ENCODE data around the gene COMMD4. TPM values are rescaled to one million over a fixed set of nuclear protein-coding genes. Genes with fewer than 3 reads are reported as not detected.

Gene COMMD4
- total and polyA plus RNA-seq, 2 donors (not counting 1 experiment from before 2014, with no cell fraction given), result 65.9 to 74.9 TPM

- no peak overlapping the region for H3K4me2 ChIP-seq (ENCODE audit: extremely low read depth, insufficient read depth, low read length)
- H3K79me2 ChIP-seq (ENCODE audit: control insufficient read depth, insufficient read depth, low read length), result no peaks in the 10 kb centered on the region
- H3K4me1 ChIP-seq (ENCODE audit: control insufficient read depth, extremely low read depth, insufficient read depth, low read length), result no peaks in the 10 kb centered on the region
- no peaks in the 10 kb centered on the region for H4K20me1 ChIP-seq (ENCODE audit: control insufficient read depth, extremely low read depth, insufficient read depth, low read length)
- TF ChIP-seq EZH2 (IDR thresholded peaks at IDR 0.05; ENCODE audit: low read length, missing control alignments), result no peak
- TF ChIP-seq, protein P1, sequence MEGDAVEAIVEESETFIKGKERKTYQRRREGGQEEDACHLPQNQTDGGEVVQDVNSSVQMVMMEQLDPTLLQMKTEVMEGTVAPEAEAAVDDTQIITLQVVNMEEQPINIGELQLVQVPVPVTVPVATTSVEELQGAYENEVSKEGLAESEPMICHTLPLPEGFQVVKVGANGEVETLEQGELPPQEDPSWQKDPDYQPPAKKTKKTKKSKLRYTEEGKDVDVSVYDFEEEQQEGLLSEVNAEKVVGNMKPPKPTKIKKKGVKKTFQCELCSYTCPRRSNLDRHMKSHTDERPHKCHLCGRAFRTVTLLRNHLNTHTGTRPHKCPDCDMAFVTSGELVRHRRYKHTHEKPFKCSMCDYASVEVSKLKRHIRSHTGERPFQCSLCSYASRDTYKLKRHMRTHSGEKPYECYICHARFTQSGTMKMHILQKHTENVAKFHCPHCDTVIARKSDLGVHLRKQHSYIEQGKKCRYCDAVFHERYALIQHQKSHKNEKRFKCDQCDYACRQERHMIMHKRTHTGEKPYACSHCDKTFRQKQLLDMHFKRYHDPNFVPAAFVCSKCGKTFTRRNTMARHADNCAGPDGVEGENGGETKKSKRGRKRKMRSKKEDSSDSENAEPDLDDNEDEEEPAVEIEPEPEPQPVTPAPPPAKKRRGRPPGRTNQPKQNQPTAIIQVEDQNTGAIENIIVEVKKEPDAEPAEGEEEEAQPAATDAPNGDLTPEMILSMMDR (conservative IDR thresholded peaks at IDR 0.05 in 1 of 2, IDR thresholded peaks at IDR 0.05 in 1 of 2; ENCODE audit: low read depth in 1 of 2, low read length in 2 of 2), result no peak
- H3K27me3 ChIP-seq (ENCODE audit: control insufficient read depth, insufficient read depth, low read length), result no peaks in the 10 kb centered on the region
- no peak overlapping the region for H3K4me3 ChIP-seq (replicated peaks in 1 of 4; ENCODE audit: control extremely low read depth in 1 of 4, insufficient read depth in 1 of 4, low read depth in 3 of 4, low read length in 4 of 4)
- H3K9ac ChIP-seq (ENCODE audit: insufficient read depth, low read length), result no peak overlapping the region
- H3K9me3 ChIP-seq (ENCODE audit: control insufficient read depth, insufficient read depth, low read depth, low read length), result no peaks in the 10 kb centered on the region
- DNase-seq (ENCODE audit: low read depth in 2 of 2), result no peak
- H3K36me3 ChIP-seq (ENCODE audit: control insufficient read depth, insufficient read depth, low read length), result peaks cover 33% of the 10 kb centered on the region
- no peak overlapping the region for H3K27ac ChIP-seq (ENCODE audit: insufficient read depth, low read length)
- H2AFZ ChIP-seq (ENCODE audit: low read length), result no peak overlapping the region
Measured at GRCh38 chr15:75359537-75360250, 23.8 kb downstream of the COMMD4 start.

GRCh38 chr15:75360391-75360790 lies 24.5 kb downstream of the COMMD4 start:
- Histone ChIP-seq H3K4me2 (ENCODE audit: extremely low read depth, insufficient read depth, low read length) (no peak overlapping the region), H4K20me1 (ENCODE audit: control insufficient read depth, extremely low read depth, insufficient read depth, low read length) (no peaks in the 10 kb centered on the region), H3K27ac (ENCODE audit: insufficient read depth, low read length) (no peak overlapping the region), H3K4me3 (replicated peaks in 1 of 4; ENCODE audit: control extremely low read depth in 1 of 4, insufficient read depth in 1 of 4, low read depth in 3 of 4, low read length in 4 of 4) (no peak overlapping the region), H3K9me3 (ENCODE audit: control insufficient read depth, insufficient read depth, low read depth, low read length) (no peaks in the 10 kb centered on the region), H3K4me1 (ENCODE audit: control insufficient read depth, extremely low read depth, insufficient read depth, low read length) (no peaks in the 10 kb centered on the region), H3K9ac (ENCODE audit: insufficient read depth, low read length) (no peak overlapping the region), H3K36me3 (ENCODE audit: control insufficient read depth, insufficient read depth, low read length) (peaks cover 33% of the 10 kb centered on the region), H3K27me3 (ENCODE audit: control insufficient read depth, insufficient read depth, low read length) (no peaks in the 10 kb centered on the region), H3K79me2 (ENCODE audit: control insufficient read depth, insufficient read depth, low read length) (no peaks in the 10 kb centered on the region), H2AFZ (ENCODE audit: low read length) (no peak overlapping the region)
- TF ChIP-seq EZH2 (IDR thresholded peaks at IDR 0.05; ENCODE audit: low read length, missing control alignments), result no peak
- TF ChIP-seq, protein P1 (conservative IDR thresholded peaks at IDR 0.05 in 1 of 2, IDR thresholded peaks at IDR 0.05 in 1 of 2; ENCODE audit: low read depth in 1 of 2, low read length in 2 of 2), result no peak
- DNase-seq (ENCODE audit: low read depth in 2 of 2), result no peak

GRCh38 chr15:75360856-75361255 lies 25.0 kb downstream of the COMMD4 start:
- Histone ChIP-seq H3K9ac (ENCODE audit: insufficient read depth, low read length) (no peak overlapping the region), H3K4me3 (replicated peaks in 1 of 4; ENCODE audit: control extremely low read depth in 1 of 4, insufficient read depth in 1 of 4, low read depth in 3 of 4, low read length in 4 of 4) (no peak overlapping the region), H3K4me1 (ENCODE audit: control insufficient read depth, extremely low read depth, insufficient read depth, low read length) (no peaks in the 10 kb centered on the region), H3K4me2 (ENCODE audit: extremely low read depth, insufficient read depth, low read length) (no peak overlapping the region), H2AFZ (ENCODE audit: low read length) (no peak overlapping the region), H3K27me3 (ENCODE audit: control insufficient read depth, insufficient read depth, low read length) (no peaks in the 10 kb centered on the region), H3K79me2 (ENCODE audit: control insufficient read depth, insufficient read depth, low read length) (no peaks in the 10 kb centered on the region), H3K36me3 (ENCODE audit: control insufficient read depth, insufficient read depth, low read length) (peaks cover 32% of the 10 kb centered on the region), H3K27ac (ENCODE audit: insufficient read depth, low read length) (no peak overlapping the region), H4K20me1 (ENCODE audit: control insufficient read depth, extremely low read depth, insufficient read depth, low read length) (no peaks in the 10 kb centered on the region), H3K9me3 (ENCODE audit: control insufficient read depth, insufficient read depth, low read depth, low read length) (no peaks in the 10 kb centered on the region)
- no peak for TF ChIP-seq EZH2 (IDR thresholded peaks at IDR 0.05; ENCODE audit: low read length, missing control alignments)
- TF ChIP-seq, protein P1 (conservative IDR thresholded peaks at IDR 0.05 in 1 of 2, IDR thresholded peaks at IDR 0.05 in 1 of 2; ENCODE audit: low read depth in 1 of 2, low read length in 2 of 2), result no peak
- DNase-seq (ENCODE audit: low read depth in 2 of 2), result no peak

All from fibroblast of lung (primary cell).